ENCODE results near the gene HOXD3.

Gene HOXD3

DNA sequence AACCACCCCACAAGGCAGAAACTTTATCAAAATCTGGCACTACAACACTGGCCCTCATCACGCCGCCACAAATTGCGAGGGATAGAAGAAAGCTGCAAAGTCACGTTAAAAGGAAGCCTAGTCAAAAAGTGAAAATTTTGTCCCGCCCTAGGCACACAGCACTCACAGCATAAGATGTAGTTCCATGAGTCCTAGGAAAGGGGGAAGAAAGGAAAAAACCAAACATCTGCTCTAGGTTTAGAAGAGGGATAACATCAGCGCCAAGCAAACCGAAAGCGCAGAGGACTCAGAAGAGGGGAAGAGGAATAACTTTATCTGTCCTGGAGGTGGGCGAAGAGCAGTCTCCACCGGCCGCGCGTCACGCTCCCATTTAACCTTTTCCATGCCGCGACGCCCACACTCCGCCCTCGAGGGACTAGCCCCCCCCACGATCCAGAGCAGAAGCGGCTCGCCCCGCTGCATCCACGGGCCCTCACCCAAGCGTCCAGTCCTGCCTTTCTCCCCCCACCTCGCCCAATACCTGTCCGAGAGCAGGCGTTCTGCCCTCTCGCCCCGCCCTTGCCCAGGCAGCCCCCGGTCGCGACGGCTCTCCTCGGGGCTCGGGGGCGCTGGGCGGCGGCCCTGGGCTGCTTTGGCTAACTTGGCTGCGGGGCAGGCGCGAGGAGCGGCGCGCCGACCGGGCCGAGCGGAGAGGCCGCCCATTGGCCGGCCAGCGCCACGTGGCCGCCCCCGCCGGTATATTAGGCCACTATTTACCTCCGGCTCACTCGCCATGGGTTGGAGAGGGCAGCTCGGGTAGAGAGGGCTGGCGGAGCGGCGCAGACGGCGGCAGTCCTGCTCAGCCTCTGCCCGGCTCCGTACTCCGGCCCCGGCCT, 31.0 kb downstream of the HOXD3 start, which contains the start of gene HOXD1:
Gene HOXD1, plus strand, starts transcription at position 770 of the 875 bp plus-strand sequence. CDS start 134 bp downstream, outside the sequence.
- TF ChIP-seq, protein P1, sequence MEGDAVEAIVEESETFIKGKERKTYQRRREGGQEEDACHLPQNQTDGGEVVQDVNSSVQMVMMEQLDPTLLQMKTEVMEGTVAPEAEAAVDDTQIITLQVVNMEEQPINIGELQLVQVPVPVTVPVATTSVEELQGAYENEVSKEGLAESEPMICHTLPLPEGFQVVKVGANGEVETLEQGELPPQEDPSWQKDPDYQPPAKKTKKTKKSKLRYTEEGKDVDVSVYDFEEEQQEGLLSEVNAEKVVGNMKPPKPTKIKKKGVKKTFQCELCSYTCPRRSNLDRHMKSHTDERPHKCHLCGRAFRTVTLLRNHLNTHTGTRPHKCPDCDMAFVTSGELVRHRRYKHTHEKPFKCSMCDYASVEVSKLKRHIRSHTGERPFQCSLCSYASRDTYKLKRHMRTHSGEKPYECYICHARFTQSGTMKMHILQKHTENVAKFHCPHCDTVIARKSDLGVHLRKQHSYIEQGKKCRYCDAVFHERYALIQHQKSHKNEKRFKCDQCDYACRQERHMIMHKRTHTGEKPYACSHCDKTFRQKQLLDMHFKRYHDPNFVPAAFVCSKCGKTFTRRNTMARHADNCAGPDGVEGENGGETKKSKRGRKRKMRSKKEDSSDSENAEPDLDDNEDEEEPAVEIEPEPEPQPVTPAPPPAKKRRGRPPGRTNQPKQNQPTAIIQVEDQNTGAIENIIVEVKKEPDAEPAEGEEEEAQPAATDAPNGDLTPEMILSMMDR (IDR thresholded peaks at IDR 0.05; ENCODE audit: extremely low read depth, missing control alignments), result no peak
- peak; percentile 66 for DNase-seq (ENCODE audit: low spot score)

DNA sequence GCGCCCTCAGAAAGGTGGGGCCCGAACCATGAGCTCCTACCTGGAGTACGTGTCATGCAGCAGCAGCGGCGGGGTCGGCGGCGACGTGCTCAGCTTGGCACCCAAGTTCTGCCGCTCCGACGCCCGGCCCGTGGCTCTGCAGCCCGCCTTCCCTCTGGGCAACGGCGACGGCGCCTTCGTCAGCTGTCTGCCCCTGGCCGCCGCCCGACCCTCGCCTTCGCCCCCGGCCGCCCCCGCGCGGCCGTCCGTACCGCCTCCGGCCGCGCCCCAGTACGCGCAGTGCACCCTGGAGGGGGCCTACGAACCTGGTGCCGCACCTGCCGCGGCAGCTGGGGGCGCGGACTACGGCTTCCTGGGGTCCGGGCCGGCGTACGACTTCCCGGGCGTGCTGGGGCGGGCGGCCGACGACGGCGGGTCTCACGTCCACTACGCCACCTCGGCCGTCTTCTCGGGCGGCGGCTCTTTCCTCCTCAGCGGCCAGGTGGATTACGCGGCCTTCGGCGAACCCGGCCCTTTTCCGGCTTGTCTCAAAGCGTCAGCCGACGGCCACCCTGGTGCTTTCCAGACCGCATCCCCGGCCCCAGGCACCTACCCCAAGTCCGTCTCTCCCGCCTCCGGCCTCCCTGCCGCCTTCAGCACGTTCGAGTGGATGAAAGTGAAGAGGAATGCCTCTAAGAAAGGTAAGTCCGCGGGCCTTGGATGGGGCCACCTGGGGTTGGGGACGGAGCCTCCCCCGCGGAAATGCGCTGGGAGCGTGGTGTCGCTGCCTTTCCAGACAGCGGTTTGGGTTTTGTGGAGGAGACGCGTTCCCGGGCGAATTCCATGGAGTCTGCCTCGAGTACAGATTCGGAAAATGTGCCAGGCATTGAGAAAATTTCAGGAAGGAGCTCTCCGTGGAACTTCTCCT, 31.9 kb downstream of the HOXD3 start:
- no peak for DNase-seq (ENCODE audit: low spot score)
- TF ChIP-seq, protein P1 (IDR thresholded peaks at IDR 0.05; ENCODE audit: extremely low read depth, missing control alignments), result no peak

DNA sequence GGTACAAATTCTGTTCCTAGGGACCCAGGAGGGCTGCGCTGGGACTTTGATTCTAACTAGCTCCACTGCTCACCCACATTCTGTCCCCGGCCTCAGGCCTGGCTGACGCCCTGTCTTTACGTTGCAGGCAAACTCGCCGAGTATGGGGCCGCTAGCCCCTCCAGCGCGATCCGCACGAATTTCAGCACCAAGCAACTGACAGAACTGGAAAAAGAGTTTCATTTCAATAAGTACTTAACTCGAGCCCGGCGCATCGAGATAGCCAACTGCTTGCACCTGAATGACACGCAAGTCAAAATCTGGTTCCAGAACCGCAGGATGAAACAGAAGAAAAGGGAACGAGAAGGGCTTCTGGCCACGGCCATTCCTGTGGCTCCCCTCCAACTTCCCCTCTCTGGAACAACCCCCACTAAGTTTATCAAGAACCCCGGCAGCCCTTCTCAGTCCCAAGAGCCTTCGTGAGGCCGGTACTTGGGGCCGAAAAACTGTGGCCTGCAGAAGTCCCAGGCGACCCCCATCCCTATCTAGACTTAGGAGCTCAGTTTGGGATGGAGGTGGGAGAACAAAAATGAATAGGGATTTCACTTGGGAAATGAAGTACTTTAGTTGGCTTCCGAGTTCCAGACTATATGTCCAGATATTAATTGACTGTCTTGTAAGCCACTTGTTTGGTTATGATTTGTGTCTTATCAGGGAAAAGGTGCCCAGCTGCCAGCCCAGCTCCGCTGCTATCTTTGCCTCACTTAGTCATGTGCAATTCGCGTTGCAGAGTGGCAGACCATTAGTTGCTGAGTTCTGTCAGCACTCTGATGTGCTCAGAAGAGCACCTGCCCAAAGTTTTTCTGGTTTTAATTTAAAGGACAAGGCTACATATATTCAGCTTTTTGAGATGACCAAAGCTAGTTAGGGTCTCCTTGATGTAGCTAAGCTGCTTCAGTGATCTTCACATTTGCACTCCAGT, 32.9 kb downstream of the HOXD3 start:
- DNase-seq (ENCODE audit: low spot score), result no peak
- TF ChIP-seq, protein P1 (IDR thresholded peaks at IDR 0.05; ENCODE audit: extremely low read depth, missing control alignments), result no peak

DNA sequence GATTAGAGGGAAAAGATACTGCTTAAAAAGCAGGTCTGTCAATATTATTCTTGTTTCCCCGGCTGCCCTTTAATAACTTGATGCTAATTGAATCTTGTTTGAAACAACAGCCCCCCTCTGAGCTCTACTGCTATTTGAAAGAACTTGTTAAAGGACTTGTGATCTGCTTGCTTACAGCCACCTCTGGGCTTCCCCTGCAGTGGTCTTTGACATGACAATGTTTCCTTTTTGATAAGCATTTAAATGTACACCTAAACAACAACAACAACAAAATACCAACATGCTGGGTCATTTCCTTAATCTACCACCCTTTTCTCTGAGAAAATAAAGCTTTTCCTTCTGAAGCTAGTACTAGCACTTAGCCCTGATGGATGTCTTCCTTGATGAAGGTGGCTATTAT, 35.2 kb downstream of the HOXD3 start:
- TF ChIP-seq, protein P1 (IDR thresholded peaks at IDR 0.05; ENCODE audit: extremely low read depth, missing control alignments), result no peak
- no peak for DNase-seq (ENCODE audit: low spot score)

DNA sequence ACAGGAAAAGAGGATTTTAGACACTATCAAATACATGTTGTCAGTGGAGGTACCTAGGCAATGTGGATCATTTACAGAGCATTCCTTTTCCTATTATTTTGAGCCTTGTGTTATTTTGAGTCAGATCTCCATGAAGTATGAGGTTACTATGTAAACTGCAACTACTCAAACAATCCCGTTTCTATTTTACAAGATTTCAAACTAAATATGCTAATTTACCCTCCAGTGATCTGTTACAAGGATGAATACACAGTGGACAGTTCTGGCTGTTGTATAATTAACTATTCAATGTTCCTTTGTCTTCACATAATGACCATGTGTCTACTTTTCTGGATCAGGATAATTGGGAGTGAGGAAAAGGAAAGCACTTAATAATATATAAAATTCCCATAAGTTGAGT, 35.9 kb downstream of the HOXD3 start:
- TF ChIP-seq, protein P1 (IDR thresholded peaks at IDR 0.05; ENCODE audit: extremely low read depth, missing control alignments), result no peak
- DNase-seq (ENCODE audit: low spot score), result no peak

DNA sequence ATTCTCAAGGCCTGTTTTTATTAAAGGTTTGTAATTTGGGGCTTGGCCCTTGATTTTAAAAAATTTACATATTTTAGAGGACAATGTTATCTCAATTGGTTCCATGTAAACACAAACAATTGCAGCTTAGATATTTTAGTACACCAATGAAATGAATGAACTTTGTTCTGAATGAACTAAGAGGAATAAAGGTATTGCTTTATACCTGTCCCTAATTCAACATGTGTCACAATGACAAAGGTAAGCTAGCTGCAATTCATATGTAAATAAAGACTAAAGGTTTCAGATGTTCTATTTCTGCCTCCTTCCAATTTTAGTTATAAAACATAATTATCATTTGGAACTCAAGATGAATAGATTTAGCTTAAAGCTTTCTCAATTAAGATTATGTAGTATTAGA, 42.8 kb downstream of the HOXD3 start:
- TF ChIP-seq, protein P1 (IDR thresholded peaks at IDR 0.05; ENCODE audit: extremely low read depth, missing control alignments), result no peak
- DNase-seq (ENCODE audit: low spot score), result no peak

Data from GM20000 (cell line).